ENCODE data around the gene XRCC5. TPM values are rescaled to one million over a fixed set of nuclear protein-coding genes. Genes with fewer than 3 reads are reported as not detected.

XRCC5 gene
- total RNA-seq, 4 donors from 2014 or later: 87.3 to 202 (median 170) TPM

DNA sequence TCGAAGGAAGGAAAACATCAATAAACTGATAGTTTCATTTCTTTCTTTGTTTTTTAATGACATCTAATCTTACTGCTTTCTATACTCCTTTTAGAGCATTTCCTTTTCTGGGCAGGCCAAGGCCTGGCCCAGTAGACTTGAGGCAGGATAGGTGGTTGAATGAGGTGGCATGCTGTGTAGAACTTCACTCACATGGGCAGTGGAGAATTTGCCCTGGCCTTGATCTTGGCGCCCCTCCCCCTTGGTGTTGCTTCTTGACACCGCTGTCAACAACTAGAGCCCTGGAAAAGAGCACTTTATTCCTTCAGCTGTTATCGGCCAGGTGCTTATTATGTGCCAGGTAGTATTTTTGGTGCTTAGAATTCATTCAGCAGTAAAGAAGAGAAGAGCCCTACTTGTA is 37.4 kb downstream of the XRCC5 start:
- Histone ChIP-seq H3K27me3 (no peaks in the 10 kb centered on the region), H3K9me3 (no peaks in the 10 kb centered on the region), H3K4me1 (no peaks in the 10 kb centered on the region), H3K36me3 (peaks cover 0 to 100% (median 28%) of the 10 kb centered on the region in 3 donors), H3K4me3 (no peak overlapping the region), H3K27ac (no peak overlapping the region)
- WGBS, 2 donors: 85 to 96% methylated on average over 1 to 4 of the region's 4 CpGs
- DNase-seq: no peak
- no peak for TF ChIP-seq POLR2A (IDR thresholded peaks at IDR 0.05)
- TF ChIP-seq, protein P1, sequence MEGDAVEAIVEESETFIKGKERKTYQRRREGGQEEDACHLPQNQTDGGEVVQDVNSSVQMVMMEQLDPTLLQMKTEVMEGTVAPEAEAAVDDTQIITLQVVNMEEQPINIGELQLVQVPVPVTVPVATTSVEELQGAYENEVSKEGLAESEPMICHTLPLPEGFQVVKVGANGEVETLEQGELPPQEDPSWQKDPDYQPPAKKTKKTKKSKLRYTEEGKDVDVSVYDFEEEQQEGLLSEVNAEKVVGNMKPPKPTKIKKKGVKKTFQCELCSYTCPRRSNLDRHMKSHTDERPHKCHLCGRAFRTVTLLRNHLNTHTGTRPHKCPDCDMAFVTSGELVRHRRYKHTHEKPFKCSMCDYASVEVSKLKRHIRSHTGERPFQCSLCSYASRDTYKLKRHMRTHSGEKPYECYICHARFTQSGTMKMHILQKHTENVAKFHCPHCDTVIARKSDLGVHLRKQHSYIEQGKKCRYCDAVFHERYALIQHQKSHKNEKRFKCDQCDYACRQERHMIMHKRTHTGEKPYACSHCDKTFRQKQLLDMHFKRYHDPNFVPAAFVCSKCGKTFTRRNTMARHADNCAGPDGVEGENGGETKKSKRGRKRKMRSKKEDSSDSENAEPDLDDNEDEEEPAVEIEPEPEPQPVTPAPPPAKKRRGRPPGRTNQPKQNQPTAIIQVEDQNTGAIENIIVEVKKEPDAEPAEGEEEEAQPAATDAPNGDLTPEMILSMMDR (IDR thresholded peaks at IDR 0.05): no peak
- intact Hi-C loops (cut with DNase I): no loop called here

DNA sequence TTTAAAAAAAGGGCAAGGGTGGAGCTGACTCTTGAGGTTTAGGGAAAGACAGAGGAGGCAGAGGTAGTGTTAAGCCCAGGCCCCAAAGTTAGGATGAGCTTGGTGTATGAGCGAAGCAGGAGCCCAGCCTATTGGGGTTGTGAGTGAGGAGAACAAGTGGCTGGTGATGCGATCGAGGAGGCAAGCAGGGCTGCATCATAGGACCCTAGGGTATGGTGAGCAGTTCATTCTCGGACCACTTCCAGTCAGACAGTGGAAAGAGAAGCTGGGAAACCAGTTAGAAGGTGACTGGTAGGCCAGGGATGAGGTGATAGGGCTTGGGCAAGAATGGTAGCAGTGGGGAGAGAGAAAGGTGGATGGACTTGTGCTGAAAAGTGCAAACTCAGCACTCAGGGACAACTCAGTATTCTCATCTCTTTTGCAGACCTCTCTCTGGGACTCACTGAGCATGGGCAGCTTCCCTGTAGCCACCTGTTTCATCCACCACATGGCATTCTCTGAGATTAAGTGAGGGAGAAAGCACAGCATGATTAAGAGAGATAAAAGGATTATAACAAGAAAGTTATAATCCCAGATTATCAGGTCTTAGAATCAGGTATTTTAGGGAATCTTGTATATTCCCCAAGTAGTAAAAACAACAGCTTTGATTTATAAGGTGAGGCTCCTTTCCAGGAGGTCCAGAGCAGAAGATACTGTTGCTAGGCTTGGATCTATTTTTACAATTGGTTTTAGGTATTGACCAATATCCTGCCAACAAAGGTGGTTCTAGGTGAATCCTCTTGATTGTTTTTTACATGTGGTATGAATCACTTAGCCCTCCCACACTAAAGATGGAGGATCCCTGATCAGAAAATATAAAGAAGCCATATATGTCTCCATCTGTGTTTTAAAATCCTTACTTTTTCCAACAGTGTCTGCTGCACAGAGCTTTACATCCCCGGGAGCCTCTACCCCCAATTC is 38.3 kb downstream of the XRCC5 start:
- Histone ChIP-seq H3K4me3 (no peak overlapping the region), H3K9me3 (no peaks in the 10 kb centered on the region), H3K27ac (no peak overlapping the region), H3K4me1 (no peaks in the 10 kb centered on the region), H3K27me3 (no peaks in the 10 kb centered on the region), H3K36me3 (peaks cover 0 to 100% (median 19%) of the 10 kb centered on the region in 3 donors)
- TF ChIP-seq, protein P1 (IDR thresholded peaks at IDR 0.05): no peak
- TF ChIP-seq POLR2A (IDR thresholded peaks at IDR 0.05): no peak
- 91 to 96% methylated on average over 5 of the region's 5 CpGs for WGBS, 2 donors
- no peak for DNase-seq
- intact Hi-C loops (cut with DNase I): no loop called here

DNA sequence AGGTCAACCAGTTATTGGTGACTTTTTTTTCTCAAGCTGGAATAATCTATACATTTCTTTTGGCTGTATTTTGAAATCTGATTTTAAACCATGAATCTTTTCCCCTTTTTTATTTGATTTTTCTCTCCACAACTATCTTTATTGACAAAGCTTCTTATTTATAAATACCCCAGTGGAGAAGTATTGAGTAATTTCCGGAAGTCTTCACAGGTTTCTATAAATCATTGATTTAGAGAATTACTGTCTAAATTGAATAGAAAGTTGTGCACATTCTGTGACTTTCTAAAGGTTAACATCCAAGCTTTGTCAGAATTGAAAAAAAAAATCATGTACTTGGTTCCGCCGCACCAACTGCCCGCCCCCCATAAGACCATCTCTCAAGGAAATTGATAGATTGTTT is 39.8 kb downstream of the XRCC5 start:
- TF ChIP-seq, protein P1 (IDR thresholded peaks at IDR 0.05): no peak
- TF ChIP-seq POLR2A (IDR thresholded peaks at IDR 0.05): no peak
- Histone ChIP-seq H3K27ac (no peak overlapping the region), H3K36me3 (peaks cover 0 to 100% (median 18%) of the 10 kb centered on the region in 3 donors), H3K4me3 (no peak overlapping the region), H3K9me3 (no peaks in the 10 kb centered on the region), H3K27me3 (no peaks in the 10 kb centered on the region), H3K4me1 (no peaks in the 10 kb centered on the region)
- WGBS, 2 donors: 88 to 96% methylated on average over 4 of the region's 4 CpGs
- intact Hi-C loops (cut with DNase I): no loop called here
- no peak for DNase-seq

DNA sequence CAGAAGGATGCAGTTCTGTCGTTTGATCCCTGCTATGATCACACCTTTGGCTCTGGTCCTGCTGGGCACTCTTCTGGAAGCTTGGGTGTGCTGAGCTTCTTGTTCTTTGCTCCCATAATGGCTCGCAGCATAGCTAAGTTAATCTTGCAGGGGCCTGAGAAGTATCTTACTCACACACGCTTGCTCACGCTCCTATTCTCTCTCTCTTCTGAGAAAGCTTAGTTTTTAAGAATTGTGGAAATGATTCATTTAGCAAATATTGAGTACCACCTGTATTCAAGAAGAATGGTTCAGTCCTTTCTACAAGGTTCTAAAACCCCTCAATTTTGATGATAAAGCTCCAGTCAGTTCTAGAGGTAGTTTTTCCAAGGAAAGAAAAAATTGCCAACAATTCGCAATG is 40.6 kb downstream of the XRCC5 start:
- Histone ChIP-seq H3K27ac (no peak overlapping the region), H3K4me3 (no peak overlapping the region), H3K4me1 (no peaks in the 10 kb centered on the region), H3K27me3 (no peaks in the 10 kb centered on the region), H3K9me3 (no peaks in the 10 kb centered on the region), H3K36me3 (peaks cover 0 to 100% (median 18%) of the 10 kb centered on the region in 3 donors)
- TF ChIP-seq, protein P1 (IDR thresholded peaks at IDR 0.05): no peak
- no peak for TF ChIP-seq POLR2A (IDR thresholded peaks at IDR 0.05)
- no peak for DNase-seq
- WGBS, 2 donors: 65 to 69% methylated on average over 5 of the region's 5 CpGs
- intact Hi-C loops (cut with DNase I): no loop called here

DNA sequence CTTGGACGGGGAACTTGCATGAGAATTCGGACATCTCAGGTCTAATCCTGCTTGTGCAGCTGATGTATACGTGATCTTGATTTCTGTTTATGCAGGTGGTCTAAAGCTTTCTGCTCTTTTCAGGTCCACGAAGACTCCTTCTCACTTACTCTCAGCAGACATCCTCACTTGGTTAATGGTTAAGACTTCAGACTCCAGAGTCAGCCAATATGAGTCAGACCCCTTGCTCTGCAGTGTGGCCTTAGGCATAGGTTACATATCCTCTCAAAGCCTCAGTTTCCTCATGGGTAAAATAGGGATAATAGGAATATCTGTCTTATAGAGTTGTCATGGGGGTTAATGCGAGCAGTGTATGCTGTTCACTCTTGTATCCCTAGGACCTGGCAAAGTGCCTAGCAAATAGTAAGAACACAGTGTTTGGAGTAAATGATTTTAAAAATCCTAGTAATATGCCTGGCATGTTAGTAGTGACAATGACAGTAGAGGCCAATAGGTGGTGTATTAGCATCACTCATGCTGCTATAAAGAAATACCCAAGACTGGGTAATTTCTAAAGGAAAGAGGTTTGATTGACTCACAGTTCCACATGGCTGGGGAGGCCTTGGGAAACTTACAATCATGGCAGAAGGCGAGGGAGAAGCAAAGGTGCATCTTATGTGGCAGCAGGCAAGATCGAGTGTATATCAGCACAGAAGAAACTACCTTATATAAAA is 42.3 kb downstream of the XRCC5 start:
- H3K27ac ChIP-seq: no peak overlapping the region
- no peaks in the 10 kb centered on the region for H3K9me3 ChIP-seq
- no peak for DNase-seq
- H3K36me3 ChIP-seq: peaks cover 0 to 100% (median 21%) of the 10 kb centered on the region in 3 donors
- no peaks in the 10 kb centered on the region for H3K27me3 ChIP-seq
- no peaks in the 10 kb centered on the region for H3K4me1 ChIP-seq
- intact Hi-C loops (cut with DNase I): no loop called here
- TF ChIP-seq POLR2A (IDR thresholded peaks at IDR 0.05): no peak
- no peak overlapping the region for H3K4me3 ChIP-seq
- WGBS, 2 donors: 90 to 97% methylated on average over 7 of the region's 7 CpGs
